HG02884 (cell line): ENCODE measurements around the gene LAMB4.

Experiments used
- ATAC-seq: cut with Tn5 transposase; IDR thresholded peaks from one replicate; pipeline ENCODE4 v1.9.1; 2021; ENCODE audit warnings: mild to moderate bottlenecking, moderate library complexity; ENCODE audit not compliant: unreplicated experiment

The LAMB4 gene

GRCh38 chr7:108142675-108143259, 12.6 kb upstream of the LAMB4 start:
- no peak for ATAC-seq

- no peak for ATAC-seq
Measured at GRCh38 chr7:108142180-108142579, 12.0 kb upstream of the LAMB4 start.

GRCh38 chr7:108140671-108141070, 10.5 kb upstream of the LAMB4 start:
- ATAC-seq: no peak

GRCh38 chr7:108138911-108139310, 8.8 kb upstream of the LAMB4 start:
- ATAC-seq: no peak

GRCh38 chr7:108137993-108138392, 7.8 kb upstream of the LAMB4 start:
- no peak for ATAC-seq

- no peak for ATAC-seq
Measured at GRCh38 chr7:108137040-108137439, 6.9 kb upstream of the LAMB4 start.

- peak; percentile 36 for ATAC-seq
Measured at GRCh38 chr7:108136191-108136688, 6.1 kb upstream of the LAMB4 start.

- peak; percentile 91 for ATAC-seq
Measured at GRCh38 chr7:108135446-108136190, 5.5 kb upstream of the LAMB4 start.

GRCh38 chr7:108134486-108134885, 4.3 kb upstream of the LAMB4 start:
- ATAC-seq: no peak

- no peak for ATAC-seq
Measured at GRCh38 chr7:108132551-108133265, 2.5 kb upstream of the LAMB4 start.

- ATAC-seq: no peak
Measured at GRCh38 chr7:108129018-108129965, 869 bp downstream of the LAMB4 start.

- ATAC-seq: no peak
Measured at GRCh38 chr7:108128514-108128913, 1.6 kb downstream of the LAMB4 start.

GRCh38 chr7:108127461-108127860, 2.7 kb downstream of the LAMB4 start:
- ATAC-seq: no peak

GRCh38 chr7:108124820-108125219, 5.3 kb downstream of the LAMB4 start:
- ATAC-seq: no peak

- ATAC-seq: peak; percentile 63
Measured at GRCh38 chr7:108122181-108122580, 8.0 kb downstream of the LAMB4 start.

GRCh38 chr7:108120933-108121332, 9.2 kb downstream of the LAMB4 start:
- no peak for ATAC-seq

- ATAC-seq: peak; percentile 77
Measured at GRCh38 chr7:108120196-108120595, 10.0 kb downstream of the LAMB4 start.

GRCh38 chr7:108118959-108119358, 11.2 kb downstream of the LAMB4 start:
- no peak for ATAC-seq

GRCh38 chr7:108114117-108114841, 15.9 kb downstream of the LAMB4 start:
- peak; percentile 93 for ATAC-seq

GRCh38 chr7:108112683-108113082, 17.5 kb downstream of the LAMB4 start:
- no peak for ATAC-seq
